ENCODE results near the gene YTHDF1.

YTHDF1 gene

DNA sequence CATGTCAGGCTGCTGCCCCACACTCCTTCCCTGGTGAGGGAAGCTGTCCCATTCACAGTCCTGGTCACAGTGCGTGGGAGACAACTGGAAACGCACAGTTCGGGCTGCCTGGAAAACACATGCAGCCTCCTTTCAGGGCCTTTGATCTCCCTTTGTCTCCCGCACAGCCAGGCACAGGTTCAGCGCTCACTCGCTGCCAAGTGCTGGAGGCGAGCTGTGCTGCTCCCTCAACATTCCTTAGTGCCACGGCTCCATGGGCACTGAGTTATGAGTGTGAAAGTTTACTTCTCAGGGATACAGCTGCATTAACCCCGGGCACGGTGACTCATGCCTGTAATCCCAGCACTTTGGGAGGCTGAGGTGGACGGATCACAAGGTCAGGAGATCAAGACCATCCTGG lies 9.1 kb downstream of the YTHDF1 start:
- no peak for ATAC-seq

GRCh38 chr20:63205896-63206295 lies 10.0 kb downstream of the YTHDF1 start:
- TF ChIP-seq, protein P1, sequence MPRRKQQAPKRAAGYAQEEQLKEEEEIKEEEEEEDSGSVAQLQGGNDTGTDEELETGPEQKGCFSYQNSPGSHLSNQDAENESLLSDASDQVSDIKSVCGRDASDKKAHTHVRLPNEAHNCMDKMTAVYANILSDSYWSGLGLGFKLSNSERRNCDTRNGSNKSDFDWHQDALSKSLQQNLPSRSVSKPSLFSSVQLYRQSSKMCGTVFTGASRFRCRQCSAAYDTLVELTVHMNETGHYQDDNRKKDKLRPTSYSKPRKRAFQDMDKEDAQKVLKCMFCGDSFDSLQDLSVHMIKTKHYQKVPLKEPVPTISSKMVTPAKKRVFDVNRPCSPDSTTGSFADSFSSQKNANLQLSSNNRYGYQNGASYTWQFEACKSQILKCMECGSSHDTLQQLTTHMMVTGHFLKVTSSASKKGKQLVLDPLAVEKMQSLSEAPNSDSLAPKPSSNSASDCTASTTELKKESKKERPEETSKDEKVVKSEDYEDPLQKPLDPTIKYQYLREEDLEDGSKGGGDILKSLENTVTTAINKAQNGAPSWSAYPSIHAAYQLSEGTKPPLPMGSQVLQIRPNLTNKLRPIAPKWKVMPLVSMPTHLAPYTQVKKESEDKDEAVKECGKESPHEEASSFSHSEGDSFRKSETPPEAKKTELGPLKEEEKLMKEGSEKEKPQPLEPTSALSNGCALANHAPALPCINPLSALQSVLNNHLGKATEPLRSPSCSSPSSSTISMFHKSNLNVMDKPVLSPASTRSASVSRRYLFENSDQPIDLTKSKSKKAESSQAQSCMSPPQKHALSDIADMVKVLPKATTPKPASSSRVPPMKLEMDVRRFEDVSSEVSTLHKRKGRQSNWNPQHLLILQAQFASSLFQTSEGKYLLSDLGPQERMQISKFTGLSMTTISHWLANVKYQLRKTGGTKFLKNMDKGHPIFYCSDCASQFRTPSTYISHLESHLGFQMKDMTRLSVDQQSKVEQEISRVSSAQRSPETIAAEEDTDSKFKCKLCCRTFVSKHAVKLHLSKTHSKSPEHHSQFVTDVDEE (CRISPR knock-in tag; IDR thresholded peaks at IDR 0.05): no peak
- TF ChIP-seq CSDC2 (CRISPR knock-in tag; IDR thresholded peaks at IDR 0.05) (no peak), CREB5 (CRISPR knock-in tag; IDR thresholded peaks at IDR 0.05; ENCODE audit: low read depth) (no peak)
- no peak for ATAC-seq

More for the DNA sequence above, 9.1 kb downstream of the YTHDF1 start:
- TF ChIP-seq ZNF70 (CRISPR knock-in tag; IDR thresholded peaks at IDR 0.05) (no peak), ZC3H10 (CRISPR knock-in tag; IDR thresholded peaks at IDR 0.05) (no peak)

GRCh38 chr20:63204362-63204761 lies 11.6 kb downstream of the YTHDF1 start:
- TF ChIP-seq GLIS3 (CRISPR knock-in tag; IDR thresholded peaks at IDR 0.05) (no peak), ESRRG (CRISPR knock-in tag; IDR thresholded peaks at IDR 0.05) (no peak), PATZ1 (CRISPR knock-in tag; IDR thresholded peaks at IDR 0.05; ENCODE audit: borderline replicate concordance) (no peak), ZFP30 (CRISPR knock-in tag; IDR thresholded peaks at IDR 0.05) (no peak), OSR1 (CRISPR knock-in tag; IDR thresholded peaks at IDR 0.05) (no peak), ARNTL (CRISPR knock-in tag; IDR thresholded peaks at IDR 0.05; ENCODE audit: borderline replicate concordance, low read depth) (no peak), ZNF565 (CRISPR knock-in tag; conservative IDR thresholded peaks at IDR 0.05; ENCODE audit: low read depth) (no peak), SNAI2 (CRISPR knock-in tag; IDR thresholded peaks at IDR 0.05) (no peak), TCF4 (CRISPR knock-in tag; IDR thresholded peaks at IDR 0.05; ENCODE audit: borderline replicate concordance) (no peak)
- TF ChIP-seq, protein P2, sequence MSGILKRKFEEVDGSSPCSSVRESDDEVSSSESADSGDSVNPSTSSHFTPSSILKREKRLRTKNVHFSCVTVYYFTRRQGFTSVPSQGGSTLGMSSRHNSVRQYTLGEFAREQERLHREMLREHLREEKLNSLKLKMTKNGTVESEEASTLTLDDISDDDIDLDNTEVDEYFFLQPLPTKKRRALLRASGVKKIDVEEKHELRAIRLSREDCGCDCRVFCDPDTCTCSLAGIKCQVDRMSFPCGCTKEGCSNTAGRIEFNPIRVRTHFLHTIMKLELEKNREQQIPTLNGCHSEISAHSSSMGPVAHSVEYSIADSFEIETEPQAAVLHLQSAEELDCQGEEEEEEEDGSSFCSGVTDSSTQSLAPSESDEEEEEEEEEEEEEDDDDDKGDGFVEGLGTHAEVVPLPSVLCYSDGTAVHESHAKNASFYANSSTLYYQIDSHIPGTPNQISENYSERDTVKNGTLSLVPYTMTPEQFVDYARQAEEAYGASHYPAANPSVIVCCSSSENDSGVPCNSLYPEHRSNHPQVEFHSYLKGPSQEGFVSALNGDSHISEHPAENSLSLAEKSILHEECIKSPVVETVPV (CRISPR knock-in tag; IDR thresholded peaks at IDR 0.05): no peak
- TF ChIP-seq, protein P1 (CRISPR knock-in tag; IDR thresholded peaks at IDR 0.05): no peak
- ATAC-seq: no peak

DNA sequence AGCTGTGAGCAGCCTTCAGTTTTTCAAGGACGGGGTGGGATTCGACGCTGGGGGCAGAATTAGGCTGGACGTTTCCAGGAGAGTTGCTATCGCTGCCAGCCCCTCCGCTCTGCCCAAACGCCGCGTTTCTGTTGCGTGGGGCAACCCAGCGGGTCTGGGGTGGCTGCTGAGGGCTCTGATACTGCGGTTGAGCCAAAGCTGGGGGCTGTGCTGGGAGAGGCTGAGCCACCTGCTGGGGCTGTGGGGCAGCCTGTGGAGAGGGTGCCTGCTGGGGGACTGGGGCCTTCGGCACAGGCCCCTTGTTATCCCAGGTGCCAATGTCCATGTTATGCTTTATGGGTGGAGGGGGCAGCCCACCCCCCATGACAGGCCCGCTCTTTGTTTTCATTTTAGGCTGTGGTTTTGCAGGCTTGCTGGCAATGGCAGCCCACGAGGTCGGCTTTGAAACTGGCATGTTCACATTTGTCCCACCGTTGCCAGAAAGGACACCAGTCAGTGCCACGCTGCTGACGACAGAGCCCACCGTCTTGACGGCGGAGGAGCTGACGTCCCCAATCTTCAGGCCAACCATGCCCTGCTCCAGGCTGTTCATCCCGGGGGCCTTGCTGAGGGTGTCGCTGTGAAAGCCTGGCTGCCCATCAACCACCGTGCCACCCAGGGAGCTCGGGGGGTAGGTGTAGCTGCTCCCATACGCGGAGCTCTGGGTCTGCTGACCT lies 13.0 kb downstream of the YTHDF1 start:
- ATAC-seq: no peak
- TF ChIP-seq ZNF8 (CRISPR knock-in tag; IDR thresholded peaks at IDR 0.05): no peak
- no peak for TF ChIP-seq ARNTL (CRISPR knock-in tag; IDR thresholded peaks at IDR 0.05; ENCODE audit: borderline replicate concordance, low read depth)
- TF ChIP-seq GLIS3 (CRISPR knock-in tag; IDR thresholded peaks at IDR 0.05): no peak
- TF ChIP-seq, protein P2 (CRISPR knock-in tag; IDR thresholded peaks at IDR 0.05): no peak
- TF ChIP-seq, protein P3, sequence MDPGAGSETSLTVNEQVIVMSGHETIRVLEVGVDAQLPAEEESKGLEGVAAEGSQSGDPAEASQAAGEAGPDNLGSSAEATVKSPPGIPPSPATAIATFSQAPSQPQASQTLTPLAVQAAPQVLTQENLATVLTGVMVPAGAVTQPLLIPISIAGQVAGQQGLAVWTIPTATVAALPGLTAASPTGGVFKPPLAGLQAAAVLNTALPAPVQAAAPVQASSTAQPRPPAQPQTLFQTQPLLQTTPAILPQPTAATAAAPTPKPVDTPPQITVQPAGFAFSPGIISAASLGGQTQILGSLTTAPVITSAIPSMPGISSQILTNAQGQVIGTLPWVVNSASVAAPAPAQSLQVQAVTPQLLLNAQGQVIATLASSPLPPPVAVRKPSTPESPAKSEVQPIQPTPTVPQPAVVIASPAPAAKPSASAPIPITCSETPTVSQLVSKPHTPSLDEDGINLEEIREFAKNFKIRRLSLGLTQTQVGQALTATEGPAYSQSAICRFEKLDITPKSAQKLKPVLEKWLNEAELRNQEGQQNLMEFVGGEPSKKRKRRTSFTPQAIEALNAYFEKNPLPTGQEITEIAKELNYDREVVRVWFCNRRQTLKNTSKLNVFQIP (CRISPR knock-in tag; IDR thresholded peaks at IDR 0.05; ENCODE audit: borderline replicate concordance, low read depth): no peak
- no peak for TF ChIP-seq ESRRG (CRISPR knock-in tag; IDR thresholded peaks at IDR 0.05)
- no peak for TF ChIP-seq ZFP30 (CRISPR knock-in tag; IDR thresholded peaks at IDR 0.05)
- TF ChIP-seq TCF4 (CRISPR knock-in tag; IDR thresholded peaks at IDR 0.05; ENCODE audit: borderline replicate concordance): no peak
- TF ChIP-seq RARB (CRISPR knock-in tag; IDR thresholded peaks at IDR 0.05): no peak
- no peak for TF ChIP-seq OSR1 (CRISPR knock-in tag; IDR thresholded peaks at IDR 0.05)
- no peak for TF ChIP-seq ZNF565 (CRISPR knock-in tag; conservative IDR thresholded peaks at IDR 0.05; ENCODE audit: low read depth)
- no peak for TF ChIP-seq CSDC2 (CRISPR knock-in tag; IDR thresholded peaks at IDR 0.05)
